Large intestine (tissue), 3 donors: ENCODE results near the gene SELENOH. TPM values are rescaled to one million over a fixed set of nuclear protein-coding genes. Genes with fewer than 3 reads are reported as not detected.

ENCODE experiments used
- DNase-seq, 2 donors: peaks; one replicate each; pipeline versions ENCODE4 v3.0.0 to v3.0.0-alpha.2; 2013
- H3K27ac ChIP-seq: one replicate; pipeline ENCODE4 v1.5.1; 2013; ENCODE audit warnings: low read length
- H3K27me3 ChIP-seq: 2 replicates; pipeline ENCODE4 v1.6.1; 2013; ENCODE audit warnings: low read length; ENCODE audit not compliant: control insufficient read depth, insufficient read depth
- H3K36me3 ChIP-seq: 2 replicates; pipeline ENCODE4 v1.6.1; 2013; ENCODE audit warnings: low read length; ENCODE audit not compliant: control insufficient read depth, insufficient read depth
- H3K4me1 ChIP-seq: one replicate; pipeline ENCODE4 v1.6.1; 2013; ENCODE audit warnings: low read length; ENCODE audit not compliant: control insufficient read depth, insufficient read depth
- H3K4me3 ChIP-seq: one replicate; pipeline ENCODE4 v1.5.1; 2013; ENCODE audit warnings: low read length
- H3K9me3 ChIP-seq: one replicate; pipeline ENCODE4 v1.6.1; 2013; ENCODE audit warnings: mild to moderate bottlenecking, low read depth, low read length, moderate library complexity; ENCODE audit not compliant: control insufficient read depth
- WGBS: methylation state at CpG from one replicate; pipeline ENCODE4 v1.1.5; 2013; ENCODE audit warnings: low lambda C conversion rate; ENCODE audit not compliant: insufficient coverage; 5-methylcytosine and 5-hydroxymethylcytosine counted together
- polyA plus RNA-seq: library from polyadenylated mRNA; unstranded; fragments of 120-200 nt; gene quantifications from one replicate; pipeline ENCODE4 v1.2.1, GENCODE V29; 2013

Gene SELENOH
- polyA plus RNA-seq, 1 donor: 115 TPM

- Histone ChIP-seq H3K4me1 (peaks cover 6% of the 10 kb centered on the region), H3K27me3 (no peaks in the 10 kb centered on the region), H3K9me3 (no peaks in the 10 kb centered on the region), H3K4me3 (no peak overlapping the region), H3K27ac (no peak overlapping the region), H3K36me3 (peaks cover 34% of the 10 kb centered on the region)
- DNase-seq: no peak
- WGBS: no CpG with 5 or more reads among the region's 2 CpGs
These were observed 3.1 kb downstream of the SELENOH start for GRCh38 chr11:57744357-57744756.

GRCh38 chr11:57745206-57745605 lies 3.9 kb downstream of the SELENOH start:
- WGBS: no CpG with 5 or more reads among the region's 5 CpGs
- Histone ChIP-seq H3K36me3 (peaks cover 34% of the 10 kb centered on the region), H3K4me3 (no peak overlapping the region), H3K4me1 (peaks cover 6% of the 10 kb centered on the region), H3K27me3 (no peaks in the 10 kb centered on the region), H3K27ac (no peak overlapping the region), H3K9me3 (no peaks in the 10 kb centered on the region)
- DNase-seq: no peak

- Histone ChIP-seq H3K4me1 (peaks cover 2% of the 10 kb centered on the region), H3K9me3 (no peaks in the 10 kb centered on the region), H3K4me3 (no peak overlapping the region), H3K27me3 (no peaks in the 10 kb centered on the region), H3K36me3 (peaks cover 34% of the 10 kb centered on the region), H3K27ac (no peak overlapping the region)
- WGBS: no CpG with 5 or more reads among the region's 1 CpG
- no peak for DNase-seq
These were observed 5.6 kb downstream of the SELENOH start for GRCh38 chr11:57746920-57747319.

GRCh38 chr11:57751176-57751575 lies 9.9 kb downstream of the SELENOH start:
- H3K4me1 ChIP-seq: peaks cover 4% of the 10 kb centered on the region
- H3K36me3 ChIP-seq: no peaks in the 10 kb centered on the region
- no peaks in the 10 kb centered on the region for H3K27me3 ChIP-seq
- no peak for DNase-seq
- peaks cover 6% of the 10 kb centered on the region for H3K9me3 ChIP-seq
- no peak overlapping the region for H3K27ac ChIP-seq
- H3K4me3 ChIP-seq: no peak overlapping the region

DNA sequence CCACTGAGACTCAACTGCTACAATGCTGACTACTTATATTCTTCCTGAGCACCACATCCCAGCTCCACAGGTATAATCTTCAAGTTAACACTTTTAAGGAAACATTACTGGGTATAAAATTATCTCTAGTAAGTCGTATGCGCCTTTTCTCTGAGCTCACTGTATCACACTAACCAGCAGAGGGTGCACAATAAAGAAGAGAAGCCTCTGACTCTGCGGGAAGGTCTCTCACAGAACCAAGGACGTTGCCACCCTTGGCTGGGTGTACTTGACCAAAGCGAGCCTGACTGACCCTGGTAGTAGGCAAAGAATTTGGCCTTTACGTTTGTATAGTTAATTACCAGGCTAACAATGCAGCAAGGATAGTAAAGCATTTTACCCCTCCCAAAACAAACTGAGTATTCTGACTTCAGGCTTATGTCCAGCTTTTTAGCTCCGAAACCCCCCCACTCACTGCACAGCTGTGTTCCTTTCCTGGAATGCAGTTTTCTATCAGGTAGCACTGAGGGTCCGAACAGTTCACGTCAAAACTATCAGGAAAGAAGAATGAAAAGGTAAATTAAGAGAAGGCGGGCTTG lies 10.5 kb downstream of the SELENOH start, which contains the start of gene BTBD18:
BTBD18 (minus strand) TSS at position 144 of the 578 bp plus-strand sequence. CDS start 631 bp downstream, outside the sequence.
- no peaks in the 10 kb centered on the region for H3K36me3 ChIP-seq
- no peak within 1 kb of the TSS for H3K27ac ChIP-seq
- WGBS: no CpG with 5 or more reads among the region's 10 CpGs
- H3K27me3 ChIP-seq: no peaks in the 10 kb centered on the region
- peaks cover 6% of the 10 kb centered on the region for H3K9me3 ChIP-seq
- DNase-seq: peak; percentile 32 to 51
- no peak within 1 kb of the TSS for H3K4me3 ChIP-seq
- H3K4me1 ChIP-seq: peaks cover 4% of the 10 kb centered on the region

- Histone ChIP-seq H3K27ac (no peak overlapping the region), H3K36me3 (no peaks in the 10 kb centered on the region), H3K4me1 (peaks cover 4% of the 10 kb centered on the region), H3K27me3 (no peaks in the 10 kb centered on the region), H3K4me3 (no peak overlapping the region), H3K9me3 (peaks cover 6% of the 10 kb centered on the region)
- 100% methylated on average over 13 of the region's 30 CpGs for WGBS
- no peak for DNase-seq
These were observed 11.7 kb downstream of the SELENOH start for GRCh38 chr11:57752954-57753353.

- Histone ChIP-seq H3K9me3 (peaks cover under 1% of the 10 kb centered on the region), H3K27me3 (no peaks in the 10 kb centered on the region), H3K36me3 (no peaks in the 10 kb centered on the region), H3K27ac (no peak overlapping the region), H3K4me3 (no peak overlapping the region), H3K4me1 (no peaks in the 10 kb centered on the region)
- no peak for DNase-seq
- WGBS: no CpG with 5 or more reads among the region's 3 CpGs
These were observed 16.9 kb downstream of the SELENOH start for GRCh38 chr11:57758174-57758573.

DNA sequence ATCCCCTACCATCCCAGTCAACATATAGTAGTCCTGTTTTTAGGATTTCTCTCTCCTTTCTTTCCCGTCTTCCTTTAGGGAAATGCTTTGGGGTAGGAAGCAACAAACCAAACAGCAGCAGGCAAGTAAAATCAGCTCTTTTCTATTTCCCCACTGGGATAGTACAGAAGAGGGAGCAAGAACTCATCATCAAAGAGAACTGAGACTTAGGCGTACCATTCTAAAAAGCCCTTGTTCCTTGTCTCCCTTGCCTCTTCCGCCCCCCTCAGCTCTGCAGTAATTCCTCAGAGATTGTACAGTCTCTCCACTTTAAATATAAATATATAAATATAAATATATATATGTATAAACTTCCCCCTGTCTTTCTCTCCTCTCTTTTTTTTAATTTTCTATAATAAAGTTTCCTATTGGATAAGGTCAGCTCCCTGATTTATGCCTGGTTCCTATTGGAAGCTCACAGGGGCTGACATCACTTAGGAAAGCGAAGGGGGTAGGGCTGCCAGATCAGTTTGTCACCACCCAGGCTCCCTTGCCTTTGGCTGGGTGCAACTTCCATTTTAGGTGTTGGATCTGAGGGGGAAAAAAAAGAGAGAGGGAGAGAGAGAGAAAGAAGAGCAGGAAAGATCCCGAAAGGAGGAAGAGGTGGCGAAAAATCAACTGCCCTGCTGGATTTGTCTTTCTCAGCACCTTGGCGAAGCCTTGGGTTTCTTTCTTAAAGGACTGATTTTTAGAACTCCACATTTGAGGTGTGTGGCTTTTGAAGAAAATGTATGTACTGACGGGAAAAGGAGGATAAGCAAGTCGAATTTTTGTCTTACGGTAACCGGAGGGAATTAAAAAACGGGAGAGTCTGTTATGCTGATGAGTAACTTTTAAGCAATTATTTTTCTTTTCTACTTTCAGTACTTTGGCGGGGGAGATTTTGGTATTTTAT lies 20.3 kb downstream of the SELENOH start, which contains the start of gene CTNND1:
CTNND1 (plus strand) TSS at position 502 of the 934 bp plus-strand sequence. CDS start 29,677 bp downstream, outside the sequence.
- peak within 1 kb of the TSS; percentile 94 for H3K27ac ChIP-seq
- H3K4me3 ChIP-seq: peak within 1 kb of the TSS; percentile 73
- 0% methylated on average over 7 of the region's 13 CpGs for WGBS
- H3K4me1 ChIP-seq: peaks cover 12% of the 10 kb centered on the region
- DNase-seq: peak; percentile 96 to 97
- H3K36me3 ChIP-seq: no peaks in the 10 kb centered on the region
- H3K27me3 ChIP-seq: no peaks in the 10 kb centered on the region
- H3K9me3 ChIP-seq: no peaks in the 10 kb centered on the region

GRCh38 chr11:57762235-57762861 lies 21.1 kb downstream of the SELENOH start:
- H3K36me3 ChIP-seq: peaks cover 2% of the 10 kb centered on the region
- peak overlapping the region; percentile 94 for H3K27ac ChIP-seq
- peak overlapping the region; percentile 73 for H3K4me3 ChIP-seq
- H3K9me3 ChIP-seq: no peaks in the 10 kb centered on the region
- no peaks in the 10 kb centered on the region for H3K27me3 ChIP-seq
- H3K4me1 ChIP-seq: peaks cover 12% of the 10 kb centered on the region
- 0% methylated on average over 2 of the region's 9 CpGs for WGBS
- peak in 1 of 2 donors; percentile 67 for DNase-seq

- Histone ChIP-seq H3K9me3 (no peaks in the 10 kb centered on the region), H3K36me3 (peaks cover 2% of the 10 kb centered on the region), H3K27me3 (no peaks in the 10 kb centered on the region), H3K27ac (peak overlapping the region; percentile 94), H3K4me1 (peaks cover 12% of the 10 kb centered on the region), H3K4me3 (peak overlapping the region; percentile 73)
- 0% methylated on average over 1 of the region's 1 CpG for WGBS
- DNase-seq: peak in 1 of 2 donors; percentile 76
These were observed 22.3 kb downstream of the SELENOH start for GRCh38 chr11:57763568-57763967.
